Heart right ventricle (tissue), 16 donors: Measurements from ENCODE around the gene DENND4A. TPM values are rescaled to one million over a fixed set of nuclear protein-coding genes. Genes with fewer than 3 reads are reported as not detected.

Experiments used
- ATAC-seq, 8 donors: fragments of 200-7000 bp; cut with Tn5 transposase; one replicate each; pipeline ENCODE4 v1.9.1; 2020; ENCODE audit warnings: mild to moderate bottlenecking in 8 of 8, moderate library complexity in 8 of 8, moderate number of reproducible peaks in 1 of 8
- DNase-seq, 2 donors: peaks; one replicate each; pipeline ENCODE4 v3.0.0-alpha.2; 2020
- H3K27ac ChIP-seq, 10 donors: fragments of 200-600 bp; sonication (generic) in 2 of 10; one replicate each; pipeline versions ENCODE4 v1.5.0 to v1.8.0; 2020 to 2022; ENCODE audit warnings: mild to moderate bottlenecking in 3 of 10
- H3K27me3 ChIP-seq, 7 donors: fragments of 200-600 bp; one replicate each; pipeline ENCODE4 v1.8.0; 2021 to 2022; ENCODE audit warnings: mild to moderate bottlenecking in 2 of 7
- H3K36me3 ChIP-seq, 9 donors: fragments of 200-600 bp; sonication (generic) in 1 of 9; one replicate each; pipeline versions ENCODE4 v1.5.0 to v1.8.0; 2020 to 2022; ENCODE audit warnings: mild to moderate bottlenecking in 2 of 9
- H3K4me1 ChIP-seq, 9 donors: fragments of 200-600 bp; sonication (generic) in 1 of 9; one replicate each; pipeline versions ENCODE4 v1.5.0 to v1.8.0; 2020 to 2022; ENCODE audit warnings: mild to moderate bottlenecking in 4 of 9
- H3K4me3 ChIP-seq, 10 donors: fragments of 200-600 bp; sonication (generic) in 2 of 10; one replicate each; pipeline versions ENCODE4 v1.5.0 to v1.8.0; 2020 to 2022; ENCODE audit warnings: mild to moderate bottlenecking in 7 of 10, moderate library complexity in 2 of 10
- H3K9me3 ChIP-seq, 11 donors: fragments of 200-600 bp in 10 of 11; sonication (generic) in 2 of 11; one replicate each; pipeline versions ENCODE4 v1.5.0 to v1.8.0; 2013 to 2022; ENCODE audit warnings: mild to moderate bottlenecking in 2 of 11, control low read depth in 1 of 11, moderate library complexity in 1 of 11
- WGBS, 2 donors: extraction: QIAGEN DNeasy Blood & Tissue Kit; methylation state at CpG; one replicate each; pipeline ENCODE4 v1.1.7; 2013; ENCODE audit warnings: inconsistent platforms in 1 of 2; 5-methylcytosine and 5-hydroxymethylcytosine counted together
- intact Hi-C, 10 donors: fragments of 100-400 bp; cut with DNase I; formaldehyde crosslinking; loops; one replicate each; pipeline versions ENCODE4 v1.11.1 to v1.14.2; 2022
- polyA plus RNA-seq, 2 donors: library from polyadenylated mRNA; stranded (reverse); fragments of 200-250 nt; gene quantifications; one replicate each; pipeline ENCODE4 v1.2.3, GENCODE V29; 2013
- total RNA-seq, 10 donors: library from RNA; stranded (reverse); fragmentation: NEBNext Ultra II Directional in 3 of 10; extraction: Animal tissue kit (Norgen Biotek cat#: 25700) in 3 of 10; gene quantifications; one replicate each; pipeline versions ENCODE4 v1.2.1 to v1.2.4, GENCODE V29; 2021 to 2023
- TF ChIP-seq, protein P1 (sequence below), 9 donors: fragments of 200-600 bp; sonication (generic) in 2 of 9; IDR thresholded peaks; one replicate each; pipeline versions ENCODE4 v1.5.0 to v1.8.0; 2021 to 2022; ENCODE audit warnings: antibody characterized with exemption in 9 of 9, mild to moderate bottlenecking in 5 of 9, moderate library complexity in 1 of 9
- donor health status: Arrhythmogenic right ventricular cardiomyopathy.
- donor health status: ischemic (EF 13 %, LVEDD 7.1; RV severe dilation, severe dysfunction).
- donor health status: healthy with polysubstance abuse.
- donor health status: DM: no; HTN: yes; CAD: no.
- donor health status: DM: no; HTN: no; CAD: no.
- donor health status: ischemic (EF 25% LVEDD 6.9; RV normal size, moderate dysfunction).
- donor health status: ischemic (EF 25% LVEDD 5.7; RV mildly dilated, moderate dysfunction).
- donor health status: healthy.
- donor health status: DM: yes; HTN: yes; CAD: no.
- donor health status: Ischemic cardiomyopathy.
- donor health status: ischemic (EF 35%, LVEDD 5.7; RV mildly dilated, moderate dysfunction).
- donor health status: nonischemic (EF 11% LVEDD 7.7; RV severe dilation, severe dysfunction).
- donor health status: DM: yes; HTN: yes; CAD: no.
- donor health status: PGD.
- donor health status: ischemic (EF 29% LVEDD 5.4; RV normal size, mild dysfunction).
- donor health status: nonischemic (EF 23%, LVEDD 6.1; RV moderate dilation, normal function).

DENND4A gene
- total and polyA plus RNA-seq, 12 donors = 3.2 to 23.8 (median 15.5) TPM

DNA sequence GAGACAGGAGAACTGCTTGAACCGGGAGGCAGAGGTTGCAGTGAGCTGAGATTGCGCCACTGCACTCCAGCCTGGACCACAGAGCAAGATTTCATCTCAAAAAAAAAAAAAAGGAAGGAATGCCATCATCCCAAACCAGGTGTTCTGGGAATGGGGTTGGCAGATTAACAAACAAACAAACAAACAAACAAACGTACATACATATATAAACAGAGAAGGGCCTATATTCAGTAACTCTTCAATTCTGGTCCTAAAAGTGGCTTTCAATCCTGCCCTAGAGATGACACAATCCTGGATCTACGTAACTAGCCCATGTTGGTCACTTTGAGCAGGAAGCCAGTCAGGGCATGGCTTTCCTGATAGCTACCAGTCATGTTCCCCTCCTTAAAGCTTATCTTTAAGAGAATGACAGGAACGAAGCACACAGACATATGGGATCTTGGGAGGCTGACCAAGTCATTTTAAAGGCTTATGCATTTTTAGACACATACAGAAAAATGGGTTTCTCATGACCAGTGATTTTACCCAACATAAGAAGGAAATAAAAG, 47.3 kb upstream of the DENND4A start:
- 78 to 82% methylated on average over 5 of the region's 5 CpGs for WGBS, 2 donors
- DNase-seq (no peak), ATAC-seq (no peak)
- Histone ChIP-seq H3K9me3 (no peaks in the 10 kb centered on the region), H3K27ac (no peak overlapping the region), H3K4me3 (no peak overlapping the region), H3K36me3 (no peaks in the 10 kb centered on the region), H3K4me1 (peaks cover 0 to 56% (median 5%) of the 10 kb centered on the region in 9 donors), H3K27me3 (no peaks in the 10 kb centered on the region)
- intact Hi-C loops = loop anchor here in 1 of 10 donors (10.0 kb wide), 1 partner anchor 205 kb away; no protein-coding TSS in a partner anchor
- TF ChIP-seq, protein P1, sequence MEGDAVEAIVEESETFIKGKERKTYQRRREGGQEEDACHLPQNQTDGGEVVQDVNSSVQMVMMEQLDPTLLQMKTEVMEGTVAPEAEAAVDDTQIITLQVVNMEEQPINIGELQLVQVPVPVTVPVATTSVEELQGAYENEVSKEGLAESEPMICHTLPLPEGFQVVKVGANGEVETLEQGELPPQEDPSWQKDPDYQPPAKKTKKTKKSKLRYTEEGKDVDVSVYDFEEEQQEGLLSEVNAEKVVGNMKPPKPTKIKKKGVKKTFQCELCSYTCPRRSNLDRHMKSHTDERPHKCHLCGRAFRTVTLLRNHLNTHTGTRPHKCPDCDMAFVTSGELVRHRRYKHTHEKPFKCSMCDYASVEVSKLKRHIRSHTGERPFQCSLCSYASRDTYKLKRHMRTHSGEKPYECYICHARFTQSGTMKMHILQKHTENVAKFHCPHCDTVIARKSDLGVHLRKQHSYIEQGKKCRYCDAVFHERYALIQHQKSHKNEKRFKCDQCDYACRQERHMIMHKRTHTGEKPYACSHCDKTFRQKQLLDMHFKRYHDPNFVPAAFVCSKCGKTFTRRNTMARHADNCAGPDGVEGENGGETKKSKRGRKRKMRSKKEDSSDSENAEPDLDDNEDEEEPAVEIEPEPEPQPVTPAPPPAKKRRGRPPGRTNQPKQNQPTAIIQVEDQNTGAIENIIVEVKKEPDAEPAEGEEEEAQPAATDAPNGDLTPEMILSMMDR (IDR thresholded peaks at IDR 0.05) = no peak

DNA sequence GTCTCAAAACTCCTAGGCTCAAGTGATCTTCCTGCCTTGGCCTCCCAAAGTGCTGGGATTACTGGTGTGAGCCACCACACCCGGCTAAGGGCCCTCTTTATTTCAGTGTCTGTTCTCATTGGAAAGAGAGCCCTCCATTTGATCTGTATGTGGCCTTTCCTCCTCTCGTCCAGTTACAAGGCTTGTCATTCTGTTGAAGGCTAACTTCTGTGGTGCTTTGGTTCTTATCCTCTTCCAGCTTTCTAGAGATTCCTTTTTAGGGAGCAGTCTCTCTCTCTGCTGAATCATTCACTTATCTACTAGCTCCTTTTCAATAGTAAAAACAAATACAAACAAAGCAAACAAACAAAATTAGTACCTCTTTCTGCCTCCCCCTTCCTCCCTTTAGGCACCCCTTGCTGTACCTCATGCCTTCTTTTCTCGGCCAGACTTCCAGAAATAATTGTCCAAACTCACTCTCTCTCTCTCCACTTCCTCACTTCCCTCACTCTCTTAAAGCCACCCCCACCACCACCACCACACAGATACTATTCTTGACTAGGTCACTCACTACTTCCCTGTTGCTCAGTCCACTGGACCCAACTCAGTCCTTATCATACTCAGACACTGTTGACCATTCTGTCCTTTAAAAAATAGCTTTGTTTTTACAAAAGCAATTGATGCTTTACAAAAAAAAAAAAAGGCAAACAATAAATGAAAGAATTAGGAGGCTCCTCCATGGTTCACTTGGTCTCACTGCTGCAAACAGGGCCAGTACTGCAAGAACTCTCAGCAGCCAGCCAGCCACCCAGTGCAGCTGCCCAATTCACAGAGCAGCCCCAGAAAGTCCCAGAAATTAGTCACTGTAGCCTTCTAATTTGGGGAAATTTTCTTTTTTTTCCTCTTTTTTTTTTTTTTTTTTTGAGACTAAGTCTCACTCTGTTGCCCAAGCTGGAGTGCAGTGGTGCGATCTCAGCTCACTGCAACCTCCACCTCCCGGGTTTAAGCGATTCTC, 45.5 kb upstream of the DENND4A start:
- Histone ChIP-seq H3K27ac (peak overlapping the region in 2 of 10 donors; percentile 9 to 79), H3K36me3 (no peaks in the 10 kb centered on the region), H3K4me1 (peaks cover 6 to 74% (median 23%) of the 10 kb centered on the region in 9 donors), H3K4me3 (no peak overlapping the region), H3K9me3 (no peaks in the 10 kb centered on the region), H3K27me3 (no peaks in the 10 kb centered on the region)
- 75 to 80% methylated on average over 6 of the region's 6 CpGs for WGBS, 2 donors
- intact Hi-C loops = loop anchor here in 1 of 10 donors (10.0 kb wide), 1 partner anchor 203 kb away; no protein-coding TSS in a partner anchor
- DNase-seq = no peak
- TF ChIP-seq, protein P1 (IDR thresholded peaks at IDR 0.05) = no peak
- ATAC-seq = no peak

DNA sequence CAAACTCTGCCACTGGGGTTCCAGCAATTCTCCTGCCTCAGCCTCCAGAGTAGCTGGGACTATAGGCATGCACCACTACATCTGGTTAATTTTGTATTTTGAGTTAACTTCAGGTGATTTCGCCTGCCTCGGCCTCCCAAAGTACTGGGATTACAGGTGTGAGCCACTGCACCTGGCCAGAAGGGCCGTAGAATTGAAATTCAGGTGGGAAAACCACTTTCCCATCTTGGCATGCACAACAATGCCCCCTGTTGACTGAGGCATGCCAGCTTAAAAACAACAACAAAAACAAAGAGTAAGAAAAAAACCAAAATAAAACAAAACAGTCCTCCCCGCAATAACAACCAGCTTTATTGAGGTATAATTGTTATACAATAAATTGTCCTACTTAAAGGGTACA, 44.6 kb upstream of the DENND4A start:
- no peak for ATAC-seq
- H3K9me3 ChIP-seq = no peaks in the 10 kb centered on the region
- H3K36me3 ChIP-seq = no peaks in the 10 kb centered on the region
- TF ChIP-seq, protein P1 (IDR thresholded peaks at IDR 0.05) = peak in 2 of 9 donors; percentile 10 to 34
- peaks cover 9 to 80% (median 33%) of the 10 kb centered on the region in 9 donors for H3K4me1 ChIP-seq
- peak overlapping the region in 1 of 10 donors; percentile 79 for H3K27ac ChIP-seq
- 93 to 95% methylated on average over 4 of the region's 4 CpGs for WGBS, 2 donors
- intact Hi-C loops = loop anchor here in 1 of 10 donors (10.0 kb wide), 1 partner anchor 202 kb away; no protein-coding TSS in a partner anchor
- no peaks in the 10 kb centered on the region for H3K27me3 ChIP-seq
- H3K4me3 ChIP-seq = no peak overlapping the region
- DNase-seq = no peak

DNA sequence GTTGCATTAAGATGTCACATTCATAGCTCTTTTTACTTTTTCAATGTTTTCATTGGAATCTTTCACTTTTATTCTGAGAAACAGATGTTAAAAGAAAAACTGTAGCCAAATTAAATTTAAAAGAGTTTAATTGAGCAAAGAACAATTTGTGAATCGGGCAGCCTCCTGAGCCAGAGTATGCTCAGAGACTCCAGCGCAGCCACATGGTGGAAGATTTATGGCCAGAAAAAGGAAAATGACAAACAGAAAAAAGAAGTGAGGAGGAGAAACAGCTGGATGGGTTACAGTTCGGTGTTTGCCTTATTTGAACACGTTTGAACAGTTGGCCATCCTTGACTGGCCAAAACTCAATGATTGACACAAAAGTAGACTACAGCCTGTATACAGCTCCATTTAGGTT, 43.4 kb upstream of the DENND4A start:
- 71 to 72% methylated on average over 4 of the region's 4 CpGs for WGBS, 2 donors
- intact Hi-C loops = loop anchor here in 1 of 10 donors (10.0 kb wide), 1 partner anchor 201 kb away; no protein-coding TSS in a partner anchor
- H3K4me1 ChIP-seq = peaks cover 9 to 73% (median 32%) of the 10 kb centered on the region in 9 donors
- H3K27ac ChIP-seq = peak overlapping the region in 2 of 10 donors; percentile 3 to 21
- no peak overlapping the region for H3K4me3 ChIP-seq
- no peaks in the 10 kb centered on the region for H3K36me3 ChIP-seq
- TF ChIP-seq, protein P1 (IDR thresholded peaks at IDR 0.05) = no peak
- DNase-seq = no peak
- ATAC-seq = no peak
- H3K27me3 ChIP-seq = no peaks in the 10 kb centered on the region
- H3K9me3 ChIP-seq = no peaks in the 10 kb centered on the region
